Measurements from ENCODE around the gene INO80C.

Gene INO80C

DNA sequence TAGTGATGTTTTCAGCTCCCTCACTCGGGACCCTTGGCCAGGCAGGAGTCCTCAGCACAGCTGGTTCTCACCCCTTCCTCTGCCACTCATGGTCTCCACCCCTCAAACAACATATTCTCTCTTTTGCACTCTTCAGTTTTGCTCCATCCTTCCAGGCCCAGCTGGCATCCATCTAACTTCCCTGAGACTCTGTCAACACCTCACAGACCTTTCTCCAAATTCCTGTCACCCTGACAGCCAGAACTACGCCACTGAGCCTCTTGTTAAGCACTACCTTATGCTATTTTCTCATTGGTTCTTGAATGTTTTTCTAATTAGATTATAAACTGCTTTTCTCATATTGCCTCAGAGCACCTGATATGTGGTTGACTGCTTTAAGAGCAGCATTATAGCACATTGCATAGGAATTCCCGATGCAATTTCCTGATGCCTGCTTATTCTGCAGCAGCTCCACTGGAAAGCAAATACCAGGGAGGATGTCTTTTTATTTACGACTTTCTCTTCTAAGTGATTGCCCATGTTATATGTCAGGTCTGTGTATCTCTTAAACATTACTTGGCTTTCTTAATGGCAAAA lies 12.4 kb upstream of the INO80C start:
- no peak for DNase-seq (ENCODE audit: extremely low spot score)
- TF ChIP-seq PKNOX1 (IDR thresholded peaks at IDR 0.05) = no peak
- TF ChIP-seq L3MBTL2 (conservative IDR thresholded peaks at IDR 0.05) = no peak
- TF ChIP-seq CTBP1 (IDR thresholded peaks at IDR 0.05; ENCODE audit: borderline replicate concordance) = no peak
- no peak for TF ChIP-seq FOXM1 (IDR thresholded peaks at IDR 0.05; ENCODE audit: borderline replicate concordance)
- TF ChIP-seq LEF1 (IDR thresholded peaks at IDR 0.05; ENCODE audit: borderline replicate concordance) = no peak
- ChIA-PET POLR2A (interaction anchor here (0.7 kb wide), 1 partner anchor 13 kb away, joined by 3 read pairs; the partner anchor contains the start of gene INO80C), CTCF (interaction anchor here (1.3 kb wide), 1 partner anchor 11 kb away, joined by 3 read pairs; no protein-coding TSS in a partner anchor)

DNA sequence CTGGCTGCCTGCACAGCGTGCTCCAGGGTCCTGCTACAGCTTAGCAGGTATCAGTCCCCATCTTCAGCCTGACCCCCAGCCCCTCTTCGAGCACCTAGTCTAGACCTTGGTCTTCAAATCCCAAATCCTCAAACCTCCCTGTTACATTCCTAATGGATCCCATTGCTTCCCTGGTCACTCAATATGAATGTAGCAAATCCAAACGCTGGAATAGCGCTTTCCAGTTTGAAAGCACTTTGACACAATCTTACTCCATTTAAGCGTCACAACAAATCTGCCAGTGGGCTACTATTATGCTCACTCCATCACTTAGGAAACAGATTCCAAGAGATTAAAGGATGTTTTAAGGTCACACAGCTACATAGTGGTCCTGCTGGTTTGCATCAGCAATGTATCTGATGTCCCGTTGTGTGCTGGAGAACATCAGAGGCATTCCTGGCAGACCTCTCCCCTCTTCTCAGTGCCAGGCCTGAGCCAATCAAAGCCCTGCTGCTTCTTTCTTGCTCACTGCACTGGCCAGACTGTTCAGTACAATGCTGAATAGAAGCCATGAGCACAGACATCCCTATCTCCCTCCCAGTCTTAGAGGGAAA lies 11.1 kb upstream of the INO80C start:
- CTCF ChIA-PET = interaction anchor here (0.6 kb wide), 1 partner anchor 74 kb away, joined by 3 read pairs; no protein-coding TSS in a partner anchor
- DNase-seq (ENCODE audit: extremely low spot score) = no peak
- POLR2A ChIA-PET = interaction anchor here (0.8 to 3.7 kb wide), 3 partner anchors 12 to 18 kb away, joined by 3 to 33 read pairs (median 3); partner anchors contain the start of gene INO80C
- TF ChIP-seq FOXK2 (IDR thresholded peaks at IDR 0.05) (no peak), ZNF384 (IDR thresholded peaks at IDR 0.05) (no peak), FOXA1 (IDR thresholded peaks at IDR 0.05) (no peak), CTBP1 (IDR thresholded peaks at IDR 0.05; ENCODE audit: borderline replicate concordance) (no peak), FOXM1 (IDR thresholded peaks at IDR 0.05; ENCODE audit: borderline replicate concordance) (no peak), PKNOX1 (IDR thresholded peaks at IDR 0.05) (no peak), HDGF (IDR thresholded peaks at IDR 0.05; ENCODE audit: borderline replicate concordance) (no peak)

- no peak for DNase-seq (ENCODE audit: extremely low spot score)
- CTCF ChIA-PET = interaction anchor here (1.4 kb wide), 1 partner anchor 11 kb away, joined by 4 read pairs; the partner anchor contains the start of gene INO80C
- TF ChIP-seq L3MBTL2 (conservative IDR thresholded peaks at IDR 0.05) (no peak), CTBP1 (IDR thresholded peaks at IDR 0.05; ENCODE audit: borderline replicate concordance) (no peak), FOXK2 (IDR thresholded peaks at IDR 0.05) (no peak), PKNOX1 (IDR thresholded peaks at IDR 0.05) (no peak), TARDBP (IDR thresholded peaks at IDR 0.05) (no peak), FOXA1 (IDR thresholded peaks at IDR 0.05) (no peak), LEF1 (IDR thresholded peaks at IDR 0.05; ENCODE audit: borderline replicate concordance) (no peak), NFRKB (IDR thresholded peaks at IDR 0.05) (no peak), HDGF (IDR thresholded peaks at IDR 0.05; ENCODE audit: borderline replicate concordance) (no peak), ZNF384 (IDR thresholded peaks at IDR 0.05) (no peak), SUZ12 (IDR thresholded peaks at IDR 0.05) (no peak), SP1 (IDR thresholded peaks at IDR 0.05) (no peak)
- POLR2A ChIA-PET = interaction anchor here (0.8 to 3.7 kb wide), 3 partner anchors 11 to 18 kb away, joined by 3 to 33 read pairs (median 3); partner anchors contain the start of gene INO80C
Measured at GRCh38 chr18:35508030-35508429, 10.3 kb upstream of the INO80C start.

DNA sequence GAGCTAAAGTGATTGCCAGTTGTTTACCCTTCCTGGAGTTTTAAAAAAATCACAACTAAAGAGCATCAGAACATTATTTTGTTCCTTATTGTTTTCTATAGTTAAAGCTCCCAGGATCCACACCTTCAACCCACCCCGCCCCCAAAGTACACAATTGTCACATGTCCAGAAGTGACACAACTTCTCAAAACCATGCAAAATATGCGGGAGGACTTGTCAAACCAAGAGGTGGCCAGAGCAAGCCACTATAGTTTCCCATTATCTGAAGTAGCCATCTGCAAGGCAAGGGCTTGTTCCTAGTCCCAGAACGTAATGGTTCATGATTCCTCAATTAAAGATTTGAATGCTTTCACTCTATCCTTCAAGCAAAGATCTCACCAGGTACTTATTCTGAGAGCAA lies 9.9 kb upstream of the INO80C start:
- ChIA-PET CTCF (interaction anchor here (1.4 kb wide), 1 partner anchor 10 kb away, joined by 4 read pairs; the partner anchor contains the start of gene INO80C), POLR2A (interaction anchor here (3.7 kb wide), 1 partner anchor 10 kb away, joined by 33 read pairs; the partner anchor contains the start of gene INO80C)
- no peak for TF ChIP-seq ZNF384 (IDR thresholded peaks at IDR 0.05)
- no peak for TF ChIP-seq FOXK2 (IDR thresholded peaks at IDR 0.05)
- TF ChIP-seq L3MBTL2 (conservative IDR thresholded peaks at IDR 0.05) = no peak
- no peak for TF ChIP-seq ARNT (IDR thresholded peaks at IDR 0.05)
- no peak for TF ChIP-seq FOXA1 (IDR thresholded peaks at IDR 0.05)
- no peak for TF ChIP-seq FOXM1 (IDR thresholded peaks at IDR 0.05; ENCODE audit: borderline replicate concordance)
- TF ChIP-seq HDGF (IDR thresholded peaks at IDR 0.05; ENCODE audit: borderline replicate concordance) = no peak
- TF ChIP-seq BHLHE40 (IDR thresholded peaks at IDR 0.05; ENCODE audit: borderline replicate concordance) = no peak
- TF ChIP-seq SP1 (IDR thresholded peaks at IDR 0.05) = no peak
- TF ChIP-seq TARDBP (IDR thresholded peaks at IDR 0.05) = no peak
- no peak for TF ChIP-seq ELF4 (IDR thresholded peaks at IDR 0.05)
- no peak for TF ChIP-seq PKNOX1 (IDR thresholded peaks at IDR 0.05)
- no peak for TF ChIP-seq CTBP1 (IDR thresholded peaks at IDR 0.05; ENCODE audit: borderline replicate concordance)
- TF ChIP-seq LEF1 (IDR thresholded peaks at IDR 0.05; ENCODE audit: borderline replicate concordance) = no peak
- TF ChIP-seq SUZ12 (IDR thresholded peaks at IDR 0.05) = no peak
- TF ChIP-seq NFRKB (IDR thresholded peaks at IDR 0.05) = no peak
- no peak for DNase-seq (ENCODE audit: extremely low spot score)

DNA sequence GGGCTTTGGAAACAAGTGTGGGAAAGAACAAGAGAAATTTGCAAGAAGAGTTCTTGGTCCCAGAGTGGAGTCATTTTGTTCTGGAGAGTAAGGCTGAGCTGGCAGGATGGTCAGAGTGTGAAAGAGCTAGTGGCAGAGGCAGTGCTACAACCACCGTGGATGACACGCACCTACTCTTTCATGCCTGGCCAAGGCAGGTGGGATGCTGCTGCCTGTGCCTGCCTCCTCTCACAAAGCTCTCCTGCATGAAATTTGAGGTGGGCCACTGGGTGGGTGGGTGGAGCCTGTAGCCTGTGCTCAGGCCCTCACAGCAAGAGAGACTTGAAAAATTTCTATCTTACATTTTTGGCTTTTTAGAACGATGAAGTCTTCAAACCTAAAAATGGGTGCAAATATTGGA lies 9.4 kb upstream of the INO80C start:
- POLR2A ChIA-PET = interaction anchor here (3.7 kb wide), 1 partner anchor 10 kb away, joined by 33 read pairs; the partner anchor contains the start of gene INO80C
- no peak for TF ChIP-seq FOXA1 (IDR thresholded peaks at IDR 0.05)
- TF ChIP-seq FOXM1 (IDR thresholded peaks at IDR 0.05; ENCODE audit: borderline replicate concordance) = no peak
- no peak for TF ChIP-seq NFRKB (IDR thresholded peaks at IDR 0.05)
- TF ChIP-seq ARNT (IDR thresholded peaks at IDR 0.05) = no peak
- no peak for TF ChIP-seq ZNF384 (IDR thresholded peaks at IDR 0.05)
- DNase-seq (ENCODE audit: extremely low spot score) = no peak
- CTCF ChIA-PET = interaction anchor here (1.4 kb wide), 1 partner anchor 10 kb away, joined by 4 read pairs; the partner anchor contains the start of gene INO80C
